Stimulated activated CD4-positive, alpha-beta T cell treated with anti-CD3 and anti-CD28 coated beads, Interleukin-12 subunit alpha, Interleukin-12 subunit beta, amount 100 ng/mL, for 48 hours (primary cell): Measurements from ENCODE around the gene NME1.
"Not testable (repeated sequence)": the region's sequence is repeated elsewhere in the genome, so short reads cannot be mapped to it uniquely, and the experiment has no call there.

Experiments used
- DNase-seq, 3 donors: peaks; one replicate each; pipeline ENCODE4 v3.0.0-alpha.2; 2020; ENCODE audit warnings: low read depth in 2 of 3, low spot score in 1 of 3

The NME1 gene

GRCh38 chr17:51153210-51154072, at the start of gene NME1:
Gene NME1 (plus strand): TSS chr17:51153559. CDS start chr17:51155655, 2,096 bp downstream.
- DNase-seq: peak; percentile 94 to 100 (median 98)

GRCh38 chr17:51107778-51108177, 45.6 kb upstream of the NME1 start:
- DNase-seq: no peak

GRCh38 chr17:51112303-51113222, 40.8 kb upstream of the NME1 start:
- not testable (repeated sequence) for DNase-seq

GRCh38 chr17:51115179-51115578, 38.2 kb upstream of the NME1 start:
- DNase-seq: no peak

GRCh38 chr17:51118330-51119195, 34.8 kb upstream of the NME1 start:
- no peak for DNase-seq

- no peak for DNase-seq
Measured at GRCh38 chr17:51119415-51120356, 33.7 kb upstream of the NME1 start.

GRCh38 chr17:51120357-51120738, 33.0 kb upstream of the NME1 start:
- DNase-seq: peak in 1 of 3 donors; percentile 35

- peak; percentile 82 to 93 (median 87) for DNase-seq
Measured at GRCh38 chr17:51120739-51121619, 32.4 kb upstream of the NME1 start, which contains the start of gene SPAG9. Gene SPAG9 (minus strand): TSS chr17:51120868. CDS start chr17:51120656, 212 bp downstream.

- DNase-seq: peak; percentile 88 to 89 (median 88)
Measured at GRCh38 chr17:51121620-51122472, 31.5 kb upstream of the NME1 start.

- not testable (repeated sequence) for DNase-seq
Measured at GRCh38 chr17:51122473-51123115, 30.8 kb upstream of the NME1 start.

GRCh38 chr17:51124640-51125503, 28.5 kb upstream of the NME1 start:
- DNase-seq: no peak

GRCh38 chr17:51128076-51128475, 25.3 kb upstream of the NME1 start:
- DNase-seq: no peak

GRCh38 chr17:51132964-51133319, 20.4 kb upstream of the NME1 start:
- DNase-seq: no peak

- DNase-seq: no peak
Measured at GRCh38 chr17:51133365-51133764, 20.0 kb upstream of the NME1 start.

- DNase-seq: no peak
Measured at GRCh38 chr17:51135956-51136355, 17.4 kb upstream of the NME1 start.

- no peak for DNase-seq
Measured at GRCh38 chr17:51142597-51142996, 10.8 kb upstream of the NME1 start.
